Ramos (cell line): Measurements from ENCODE around the gene PRKN.

Source experiments
- in situ Hi-C: fragments of 300-500 bp; cut with MboI; formaldehyde crosslinking; loops from one replicate; pipeline ENCODE4 v1.14.3; 2022; ENCODE audit warnings: low sequenced_read_pairs; ENCODE audit not compliant: unreplicated experiment

Gene PRKN

DNA sequence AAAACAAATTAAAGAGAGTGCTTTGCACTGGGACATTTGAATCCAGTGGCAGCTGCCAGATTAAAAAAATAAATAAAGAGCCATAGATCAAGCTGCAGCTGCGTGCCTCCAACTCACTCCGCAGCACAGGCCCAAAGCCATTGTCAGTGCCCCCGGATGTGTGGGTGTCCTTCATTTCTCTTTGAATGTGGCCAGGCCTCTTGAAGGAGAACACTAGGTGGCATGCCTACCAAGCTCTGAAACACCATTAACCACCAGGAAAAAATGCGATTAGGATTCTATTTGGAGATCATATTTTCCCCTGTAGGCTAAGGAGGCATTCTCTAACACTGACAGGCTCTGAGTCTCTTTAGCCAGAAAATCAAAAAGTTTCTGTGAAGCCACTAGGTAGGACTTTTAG, 549.8 kb downstream of the PRKN start:
- in situ Hi-C loops: no loop called here

DNA sequence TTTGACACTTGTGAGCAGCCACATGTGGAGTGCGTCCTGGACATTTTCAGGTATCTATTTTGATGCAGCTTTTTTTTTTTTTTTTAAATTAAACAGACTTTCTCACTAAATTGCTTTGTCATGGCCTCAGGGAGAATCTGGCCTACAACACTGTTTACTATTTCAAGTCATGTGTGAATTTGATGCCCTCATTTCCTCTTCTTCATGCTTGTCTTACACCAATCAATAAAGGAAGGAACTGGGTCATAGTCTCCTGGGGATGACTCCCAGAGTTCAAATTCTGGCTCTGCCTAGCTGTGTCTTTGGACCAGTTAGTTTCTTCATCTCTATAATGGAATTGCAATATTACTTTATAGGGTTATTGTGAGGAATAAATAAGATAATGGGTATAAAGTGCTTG, 554.1 kb downstream of the PRKN start:
- in situ Hi-C loops: no loop called here

DNA sequence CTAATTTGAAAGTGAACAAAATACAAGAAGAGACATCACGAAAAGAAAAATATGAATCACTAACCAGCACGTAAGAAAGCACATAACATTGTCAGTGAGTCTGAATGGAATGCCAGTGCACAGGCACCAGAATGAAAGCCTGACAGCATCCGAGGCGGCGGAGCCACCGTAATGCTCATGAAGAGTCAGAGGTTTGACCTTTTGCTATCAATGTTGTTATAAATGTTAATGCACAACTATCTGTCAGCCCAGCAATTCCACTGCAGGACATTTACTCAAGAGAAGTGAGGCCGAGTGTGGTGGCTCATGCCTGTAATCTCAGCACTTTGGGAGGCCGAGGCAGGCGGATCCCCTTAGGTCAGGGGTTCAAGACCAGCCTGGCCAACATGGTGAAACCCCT, 562.1 kb downstream of the PRKN start:
- in situ Hi-C loops: no loop called here

DNA sequence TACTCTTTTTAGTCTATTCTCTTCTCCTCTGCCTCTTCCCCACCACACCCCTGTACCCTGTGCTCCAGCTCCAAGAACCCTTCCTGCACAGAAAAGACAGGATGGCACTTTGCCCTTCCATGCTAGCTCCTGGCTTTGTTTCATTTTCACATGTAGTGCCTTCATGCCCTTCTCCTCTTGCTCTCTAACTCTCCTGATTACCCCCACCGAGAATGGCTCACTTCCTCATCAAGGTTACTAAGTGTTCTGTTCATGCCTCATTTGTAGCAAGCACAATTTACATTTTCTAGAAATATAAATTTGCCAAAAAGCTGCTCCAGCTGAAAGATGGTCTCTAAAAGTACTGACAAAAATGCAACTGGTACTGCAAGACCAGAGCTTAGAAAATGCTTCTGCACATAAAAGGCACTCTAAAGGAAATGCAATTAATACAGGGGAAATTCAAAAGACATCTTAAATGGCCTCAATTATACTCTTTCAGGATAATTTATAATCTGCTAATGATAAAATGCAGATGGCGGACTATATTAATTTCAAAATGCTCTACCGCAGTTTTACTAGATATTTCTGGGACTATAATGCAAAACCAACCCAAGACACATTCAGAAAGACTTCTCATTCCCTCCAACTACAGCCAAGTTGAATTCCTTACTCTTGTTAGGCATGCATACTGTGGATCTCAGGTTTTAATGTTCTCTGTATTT, 570.2 kb downstream of the PRKN start:
- in situ Hi-C loops: no loop called here

DNA sequence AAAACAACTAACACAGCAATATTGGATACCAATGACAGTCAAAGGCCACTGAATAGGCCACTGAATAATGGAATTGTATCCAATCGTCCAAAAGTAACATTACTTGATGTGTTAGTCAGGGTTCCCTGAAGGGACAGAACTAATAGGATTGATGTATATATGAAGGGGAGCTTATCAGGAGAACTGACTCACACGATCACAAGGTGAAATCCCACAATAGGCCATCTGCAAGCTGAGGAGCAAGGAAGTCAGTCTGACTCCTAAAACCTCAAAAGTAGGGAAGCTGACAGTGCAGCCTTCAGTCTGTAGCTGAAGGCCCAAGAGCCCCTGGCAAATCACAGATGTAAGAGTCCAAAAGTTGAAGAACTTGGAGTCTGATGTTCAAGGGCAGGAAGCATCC, 571.4 kb downstream of the PRKN start:
- in situ Hi-C loops: no loop called here

DNA sequence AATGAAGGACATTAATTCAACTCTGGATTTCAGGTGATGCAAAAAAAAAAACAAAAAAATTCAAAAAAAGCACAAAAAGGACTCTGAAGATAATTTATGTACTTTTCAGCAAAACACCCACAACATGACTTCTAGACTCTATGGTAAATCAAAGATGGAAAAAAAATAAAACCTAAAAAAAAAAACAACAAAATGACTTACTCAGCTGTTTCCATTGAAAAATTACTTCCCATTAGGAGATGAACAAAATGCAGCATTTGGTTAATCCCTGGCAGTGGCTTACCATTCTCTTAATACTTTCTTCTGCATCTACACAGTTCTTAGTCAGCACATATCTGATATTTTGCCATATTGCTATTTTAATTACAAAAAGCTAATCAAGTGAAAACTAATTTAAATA, 572.6 kb downstream of the PRKN start:
- in situ Hi-C loops: no loop called here

DNA sequence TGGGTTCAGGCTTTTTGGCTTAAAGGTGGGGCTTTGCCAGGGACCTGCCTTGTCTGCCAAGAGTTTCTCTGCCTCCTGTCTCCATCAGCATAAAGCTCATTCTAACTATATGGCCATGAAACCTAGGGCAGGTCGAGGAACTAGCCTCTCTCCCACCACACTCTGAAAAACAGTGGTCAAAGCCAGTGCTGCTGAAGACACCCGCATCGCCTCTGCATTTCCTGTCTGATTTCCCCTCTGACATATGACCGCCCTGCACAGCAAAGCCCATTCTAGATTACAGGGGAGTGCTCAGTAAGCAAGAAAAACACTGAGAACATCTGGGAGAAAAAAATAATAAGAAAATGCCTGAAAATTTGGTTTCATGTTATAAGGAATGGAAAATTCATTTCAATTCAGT, 573.6 kb downstream of the PRKN start:
- in situ Hi-C loops: no loop called here

DNA sequence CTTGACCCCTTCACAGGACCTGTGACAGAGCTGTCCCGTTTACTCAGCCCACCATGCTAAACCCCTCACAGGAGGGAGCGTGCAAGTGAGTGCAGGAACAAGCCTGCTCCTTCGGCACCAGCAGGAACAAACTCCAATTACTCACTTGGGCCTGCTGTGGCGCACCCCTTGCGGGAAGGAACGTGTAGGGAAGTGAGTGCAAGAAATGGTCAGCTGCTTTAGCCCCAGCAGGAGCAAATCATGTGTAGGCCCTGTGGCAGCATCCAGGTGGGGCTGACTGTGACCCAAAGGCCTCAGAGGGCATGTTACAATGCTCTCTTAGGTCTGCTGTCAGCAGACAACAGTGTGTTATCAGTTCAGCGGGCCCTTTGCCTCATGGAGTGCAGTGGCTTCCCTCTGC, 574.4 kb downstream of the PRKN start:
- in situ Hi-C loops: no loop called here

DNA sequence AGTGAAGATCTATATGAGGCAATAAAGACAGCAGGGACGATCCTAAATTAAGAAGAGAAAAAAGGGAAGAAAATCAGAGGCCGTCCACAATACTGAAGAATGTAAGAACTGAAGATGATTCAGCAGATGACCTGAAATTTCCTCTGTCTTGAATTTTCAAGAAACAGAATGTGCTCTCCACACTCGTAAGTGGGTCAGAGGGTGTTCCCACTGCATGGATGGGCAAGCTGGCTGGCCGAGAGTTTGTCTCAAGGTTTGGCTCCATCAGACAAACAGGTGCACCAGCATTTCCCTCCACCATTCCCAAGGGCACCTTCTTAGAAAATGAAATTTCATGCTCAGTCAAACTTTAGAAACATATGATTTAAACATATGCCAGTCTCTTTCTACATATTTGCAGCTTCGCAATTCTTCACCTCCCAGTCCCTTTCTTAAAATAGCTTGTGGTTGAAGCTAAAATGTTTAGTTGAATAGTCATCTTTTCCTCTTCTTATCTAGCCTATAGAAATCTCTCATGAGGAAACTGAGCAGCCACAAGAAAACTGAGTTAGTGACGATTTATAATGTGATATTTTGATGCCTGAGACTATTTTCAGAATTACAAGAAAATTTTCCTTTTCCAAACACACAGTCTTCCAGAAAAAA, 576.4 kb downstream of the PRKN start:
- in situ Hi-C loops: no loop called here

DNA sequence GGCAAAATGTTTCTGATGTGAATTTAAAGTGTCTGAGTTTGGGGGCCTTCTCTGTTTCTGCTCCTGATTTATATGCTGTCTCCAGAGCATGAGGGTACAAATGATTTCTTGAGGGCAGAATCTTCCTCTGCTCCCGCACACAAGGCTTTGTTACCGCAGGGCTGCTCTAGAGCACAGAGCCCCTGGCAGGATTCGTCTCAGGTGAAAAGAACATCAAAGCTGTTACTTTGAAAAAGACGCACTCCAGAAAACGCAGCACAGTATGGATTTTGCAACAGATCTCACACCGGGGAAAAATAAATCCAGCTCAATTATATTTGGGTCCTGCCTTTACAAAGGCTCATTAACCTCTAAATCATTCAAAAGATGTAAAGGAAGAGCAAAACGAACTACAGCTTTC, 577.3 kb downstream of the PRKN start:
- in situ Hi-C loops: no loop called here

DNA sequence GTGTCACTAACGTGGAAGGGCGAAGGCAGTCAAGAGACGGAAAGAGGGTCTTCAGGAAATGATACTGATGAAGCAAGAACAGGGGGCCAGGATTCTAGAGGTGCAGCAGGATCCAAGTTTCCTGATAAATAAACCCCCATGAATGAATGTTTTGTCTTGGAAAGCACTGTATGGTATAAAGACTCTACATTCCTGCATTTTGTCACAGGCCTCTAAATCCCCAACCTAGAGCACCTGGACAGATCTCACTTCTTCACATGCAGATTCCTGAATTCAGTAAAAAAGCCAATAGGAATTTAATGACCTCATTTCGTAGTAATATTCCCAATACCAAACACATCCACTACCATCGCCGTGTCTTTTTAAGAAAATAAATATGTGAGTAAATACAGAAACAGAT, 577.8 kb downstream of the PRKN start:
- in situ Hi-C loops: no loop called here

DNA sequence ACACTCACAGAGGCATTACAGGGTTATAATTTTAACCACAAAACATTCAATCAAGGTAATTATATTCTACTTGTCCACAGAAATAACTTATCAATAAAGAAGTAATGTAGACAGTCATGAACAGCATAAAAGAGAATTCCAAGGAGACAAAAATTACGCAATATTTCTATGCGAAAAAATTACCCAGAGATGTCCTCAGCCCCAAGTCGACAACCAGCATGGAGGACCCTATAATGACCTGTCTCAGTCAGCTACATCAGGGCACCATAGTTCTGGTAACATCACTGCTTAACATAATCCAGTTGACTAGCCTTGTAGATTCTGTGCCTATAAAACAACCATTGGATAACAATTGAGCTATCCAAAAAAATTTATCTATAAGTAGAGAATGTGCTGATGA, 579.8 kb downstream of the PRKN start:
- in situ Hi-C loops: no loop called here

DNA sequence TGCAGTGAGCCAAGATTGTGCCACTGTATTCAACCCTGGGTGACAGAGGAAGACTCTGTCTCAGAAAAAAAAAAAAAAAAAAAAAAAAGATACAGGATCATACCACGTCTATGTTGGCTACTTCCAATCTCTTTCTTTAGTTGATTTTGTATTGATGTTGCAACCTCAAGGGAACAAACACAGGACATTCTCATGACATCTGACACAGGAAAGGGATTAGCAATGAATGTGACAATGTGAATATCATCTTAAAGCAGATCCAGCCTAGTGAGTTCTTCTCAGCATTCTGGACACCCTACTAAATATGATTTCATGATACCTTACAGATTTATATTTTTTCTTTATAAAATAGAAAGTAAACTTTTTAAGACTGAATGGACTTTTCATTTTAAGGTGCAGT, 580.3 kb downstream of the PRKN start:
- in situ Hi-C loops: no loop called here

DNA sequence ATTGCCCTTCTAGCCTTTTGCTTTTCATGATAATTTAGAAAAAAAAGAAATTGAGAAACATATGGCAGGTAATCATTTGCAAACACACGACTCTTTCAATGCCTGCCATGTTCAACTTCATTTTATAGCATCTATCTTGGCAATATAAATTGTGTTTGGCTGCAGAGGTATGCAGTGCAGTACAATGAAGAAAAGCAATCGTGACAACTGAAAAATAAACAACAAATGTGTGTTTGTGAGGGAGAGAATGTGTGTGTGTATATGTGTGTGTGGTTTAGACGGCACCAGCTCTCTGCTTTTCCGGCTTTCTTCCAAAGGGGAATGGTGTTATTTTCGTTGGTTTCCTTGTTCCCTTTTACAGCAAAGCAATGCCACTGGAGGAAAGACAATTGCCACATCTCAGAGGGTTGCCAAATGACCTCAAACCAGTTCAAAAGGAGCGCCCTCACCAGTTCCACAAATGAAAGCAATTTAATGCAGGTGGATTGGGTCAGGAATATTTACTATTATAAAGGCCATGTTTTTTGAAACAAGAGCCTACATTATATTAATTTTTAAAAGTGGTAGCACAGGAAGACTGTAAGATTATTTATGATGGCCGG, 587.2 kb downstream of the PRKN start:
- in situ Hi-C loops: no loop called here

DNA sequence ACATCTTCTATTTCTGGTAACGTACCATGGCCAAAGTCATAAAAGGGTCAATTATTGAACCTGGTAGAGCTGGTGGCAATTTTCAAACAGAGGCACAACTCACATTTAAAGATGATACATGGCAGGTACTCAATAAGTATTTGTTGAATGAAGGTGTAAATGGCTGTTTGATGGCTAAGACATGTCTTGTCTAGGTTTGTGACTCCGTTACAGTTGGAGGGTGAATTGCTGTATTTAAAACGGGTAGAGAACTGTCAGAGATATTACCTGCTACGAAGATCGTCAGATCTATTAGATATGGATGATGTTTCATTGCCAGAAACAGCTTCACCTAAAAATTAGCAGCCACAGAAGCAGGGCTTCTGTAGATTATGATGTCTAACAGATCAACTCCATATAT, 601.9 kb downstream of the PRKN start:
- in situ Hi-C loops: no loop called here

DNA sequence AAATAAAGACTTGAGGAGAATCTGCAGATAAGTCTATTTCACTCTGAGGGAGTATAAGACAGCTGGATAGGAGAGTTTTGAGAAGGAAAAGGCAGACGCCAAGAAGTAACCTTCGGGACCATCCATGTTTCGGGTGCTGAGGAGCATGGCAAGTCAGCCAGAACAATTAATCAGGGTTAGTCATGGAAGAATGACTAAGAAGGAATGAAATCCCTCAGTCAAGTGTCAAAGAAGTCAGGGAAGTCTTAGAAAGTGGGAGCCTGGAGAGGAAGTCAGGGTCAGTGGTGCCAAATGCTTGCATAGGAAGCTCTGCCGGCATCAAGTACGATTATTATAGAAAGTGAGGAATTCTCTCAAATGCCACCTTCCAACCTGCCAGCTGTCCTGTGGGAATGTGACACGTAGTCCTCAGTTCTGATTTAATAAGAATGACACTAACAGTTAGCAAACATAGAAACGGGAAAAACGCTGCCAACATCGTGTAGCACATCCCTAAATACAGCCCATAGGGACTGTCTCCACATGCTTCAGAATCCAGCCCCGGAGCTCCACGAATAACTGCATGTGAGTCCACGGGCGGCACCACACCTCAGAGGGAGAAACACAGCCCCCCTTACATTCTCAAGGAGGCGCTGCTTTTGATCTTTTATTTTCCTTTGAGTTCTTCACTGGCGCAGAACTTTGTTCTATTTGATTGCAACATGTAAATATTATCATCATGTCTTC, 602.7 kb downstream of the PRKN start:
- in situ Hi-C loops: no loop called here

DNA sequence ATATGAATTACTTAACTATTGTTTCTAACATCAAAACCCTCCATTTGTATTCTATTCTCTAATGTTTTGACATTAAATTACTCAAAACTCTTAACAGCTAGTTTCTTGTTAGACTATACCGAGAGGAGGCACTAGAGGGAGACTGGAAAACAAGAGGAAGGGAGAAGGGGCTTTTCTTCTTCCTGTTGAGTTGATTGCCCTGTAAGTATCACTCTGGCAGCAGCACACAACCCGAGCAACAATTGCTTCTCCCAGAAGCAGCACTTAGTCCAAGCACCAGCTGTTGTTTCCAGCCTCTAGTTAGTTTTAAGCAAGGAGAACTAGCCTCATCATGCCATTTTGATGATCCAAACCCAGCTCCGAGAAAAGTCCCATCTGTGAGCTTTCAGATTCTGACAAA, 603.8 kb downstream of the PRKN start:
- in situ Hi-C loops: no loop called here

DNA sequence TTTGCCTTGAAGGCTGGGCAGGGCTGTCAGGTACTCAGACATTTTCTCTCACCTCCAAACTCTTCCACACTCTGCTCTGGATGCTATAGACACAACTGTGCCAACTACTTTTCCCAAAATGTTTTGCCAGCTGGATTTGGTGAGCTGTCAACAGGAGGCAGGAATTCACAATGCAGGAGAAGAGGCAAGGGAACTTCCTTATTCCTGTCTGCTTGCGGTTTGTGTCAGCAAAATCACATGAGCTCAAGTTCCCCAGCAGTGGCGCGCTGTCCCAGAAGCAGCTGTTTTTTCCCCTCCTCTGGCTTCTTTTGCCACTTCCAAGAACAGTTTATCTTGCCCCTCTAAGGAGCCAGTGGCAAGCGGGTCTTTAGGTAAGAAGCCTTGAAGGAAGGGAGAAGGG, 608.2 kb downstream of the PRKN start:
- in situ Hi-C loops: no loop called here

DNA sequence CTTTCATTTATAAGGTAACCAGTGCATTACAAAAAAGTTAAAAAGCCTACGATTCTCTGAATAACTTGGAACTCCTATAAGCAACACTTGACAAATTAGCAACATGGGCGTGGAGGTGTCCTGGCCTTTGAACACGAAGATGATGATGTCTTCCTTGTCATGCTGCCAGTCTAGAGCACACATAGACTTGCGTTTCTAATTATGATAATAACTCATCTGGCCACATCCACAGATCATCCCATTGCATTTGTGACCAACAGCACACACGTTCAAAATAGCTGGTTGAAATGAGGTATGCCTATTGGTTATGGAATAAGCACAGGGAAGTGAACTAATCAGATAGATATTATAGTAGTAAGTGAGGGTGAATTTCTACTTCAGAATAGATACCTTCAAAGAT, 608.9 kb downstream of the PRKN start:
- in situ Hi-C loops: no loop called here

DNA sequence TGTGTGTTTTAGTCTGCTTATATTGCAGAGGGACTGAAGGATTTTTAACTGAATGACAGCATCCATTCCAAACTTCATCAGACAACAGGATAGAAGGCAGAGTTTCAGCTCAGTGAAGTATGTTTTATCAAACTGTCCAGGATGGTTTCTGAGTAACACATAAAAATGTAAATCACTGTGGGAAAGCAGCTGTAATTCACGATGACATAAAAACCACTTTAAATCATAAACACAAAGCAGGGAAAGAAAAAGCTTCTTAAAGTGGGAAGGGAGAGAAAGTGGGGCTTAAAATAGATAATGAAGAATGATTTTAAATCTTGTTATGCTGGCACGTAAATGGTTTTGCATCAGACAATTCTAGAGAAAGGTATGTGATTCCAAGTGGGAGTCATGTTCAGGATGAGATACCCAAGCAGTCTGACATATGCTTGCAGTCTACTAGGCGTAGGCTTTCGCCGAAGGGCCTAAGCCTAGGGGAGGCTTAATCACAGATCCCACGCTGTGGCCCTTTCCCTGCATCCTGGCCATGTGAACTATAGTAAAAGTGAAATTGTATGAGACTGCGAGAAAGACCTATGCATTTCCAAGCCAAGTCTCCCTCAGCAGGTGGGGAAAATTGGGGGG, 610.6 kb downstream of the PRKN start:
- in situ Hi-C loops: no loop called here

DNA sequence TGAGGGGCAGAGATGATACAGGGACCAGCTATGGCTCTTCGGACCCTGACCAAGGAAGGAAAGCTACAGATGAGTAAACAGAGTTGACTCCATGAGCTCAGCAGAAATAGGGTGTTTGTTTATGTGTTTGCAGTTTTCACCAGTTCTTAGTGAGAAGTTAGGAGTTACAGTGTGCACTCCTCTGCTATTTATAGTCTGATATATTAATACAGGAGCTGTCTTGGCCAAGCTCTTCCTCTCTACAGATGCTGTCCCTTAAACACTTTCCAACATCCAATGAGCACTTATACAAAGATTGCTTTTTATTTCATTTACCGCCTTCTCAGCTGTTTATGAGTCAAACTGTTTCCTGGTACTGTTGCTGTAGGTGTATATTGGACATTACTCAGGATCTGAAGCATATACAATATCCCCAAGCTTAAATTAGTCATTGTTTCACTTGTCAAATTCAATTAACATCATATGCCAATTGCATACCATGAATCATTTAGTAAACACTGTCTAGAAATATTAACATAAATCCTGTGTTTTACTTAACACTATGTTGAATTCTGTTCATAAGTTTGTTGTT, 618.0 kb downstream of the PRKN start:
- in situ Hi-C loops: no loop called here
